Subcutaneous abdominal adipose tissue (tissue), 5 donors: ENCODE results near the gene AK1.

Experiments used
- H3K27ac ChIP-seq: one replicate; pipeline ENCODE4 v1.7.0; 2013; ENCODE audit warnings: low read depth, mild to moderate bottlenecking, inconsistent platforms, low read length, moderate library complexity
- H3K27me3 ChIP-seq, 5 donors: one replicate each; pipeline ENCODE4 v1.7.0; 2013; ENCODE audit warnings: low read length in 5 of 5, inconsistent platforms in 1 of 5; ENCODE audit not compliant: control insufficient read depth in 5 of 5, insufficient read depth in 4 of 5
- H3K36me3 ChIP-seq, 5 donors: one replicate each; pipeline ENCODE4 v1.7.0; 2013; ENCODE audit warnings: low read length in 5 of 5; ENCODE audit not compliant: control insufficient read depth in 5 of 5, insufficient read depth in 5 of 5
- H3K4me1 ChIP-seq, 5 donors: one replicate each; pipeline ENCODE4 v1.7.0; 2013; ENCODE audit warnings: low read length in 5 of 5, mild to moderate bottlenecking in 3 of 5, moderate library complexity in 1 of 5; ENCODE audit not compliant: control insufficient read depth in 5 of 5, insufficient read depth in 5 of 5
- H3K4me3 ChIP-seq, 5 donors: one replicate each; pipeline ENCODE4 v1.7.0; 2013; ENCODE audit warnings: low read length in 5 of 5, low read depth in 1 of 5
- H3K9ac ChIP-seq, 5 donors: one replicate each; pipeline ENCODE4 v1.7.0; 2013; ENCODE audit warnings: low read length in 5 of 5, mild to moderate bottlenecking in 4 of 5, moderate library complexity in 3 of 5
- H3K9me3 ChIP-seq, 5 donors: one replicate each; pipeline ENCODE4 v1.7.0; 2013; ENCODE audit warnings: low read length in 5 of 5; ENCODE audit not compliant: control insufficient read depth in 5 of 5
- donor health status: healthy.
- donor health status: healthy.
- donor health status: healthy.
- donor health status: healthy.
- donor health status: healthy.

The AK1 gene

GRCh38 chr9:127899128-127899943 lies 21.9 kb upstream of the AK1 start, which contains the start of gene ST6GALNAC6:
ST6GALNAC6 (minus strand) TSS chr9:127899603; CDS start chr9:127897981, 1,622 bp downstream.
- peaks cover 0 to 21% (median 20%) of the 10 kb centered on the region in 5 donors for H3K36me3 ChIP-seq
- H3K27me3 ChIP-seq: no peaks in the 10 kb centered on the region
- peak within 1 kb of the TSS; percentile 99 for H3K27ac ChIP-seq
- H3K9ac ChIP-seq: peak within 1 kb of the TSS; percentile 81 to 97 (median 91)
- H3K4me1 ChIP-seq: peaks cover 25 to 54% (median 51%) of the 10 kb centered on the region in 5 donors
- peaks cover 0 to 3% (median 0%) of the 10 kb centered on the region in 5 donors for H3K9me3 ChIP-seq
- H3K4me3 ChIP-seq: peak within 1 kb of the TSS; percentile 78 to 90 (median 88)

- peak overlapping the region; percentile 99 for H3K27ac ChIP-seq
- peaks cover 20 to 47% (median 43%) of the 10 kb centered on the region in 5 donors for H3K4me1 ChIP-seq
- peak overlapping the region; percentile 77 to 90 (median 83) for H3K4me3 ChIP-seq
Observed at GRCh38 chr9:127898433-127899127, 21.1 kb upstream of the AK1 start.

GRCh38 chr9:127897193-127897692 lies 19.8 kb upstream of the AK1 start:
- Histone ChIP-seq H3K27ac (peak overlapping the region; percentile 99), H3K4me1 (peaks cover 16 to 41% (median 38%) of the 10 kb centered on the region in 5 donors), H3K9ac (peak overlapping the region; percentile 63 to 97 (median 91)), H3K27me3 (no peaks in the 10 kb centered on the region), H3K4me3 (peak overlapping the region; percentile 48 to 90 (median 57)), H3K36me3 (peaks cover 5 to 42% (median 41%) of the 10 kb centered on the region in 5 donors), H3K9me3 (peaks cover 0 to 12% (median 10%) of the 10 kb centered on the region in 5 donors)

More at GRCh38 chr9:127898433-127899127, 21.1 kb upstream of the AK1 start:
- Histone ChIP-seq H3K9ac (peak overlapping the region; percentile 81 to 97 (median 91)), H3K27me3 (no peaks in the 10 kb centered on the region), H3K36me3 (peaks cover 2 to 29% (median 28%) of the 10 kb centered on the region in 5 donors), H3K9me3 (peaks cover 0 to 4% (median under 1%) of the 10 kb centered on the region in 5 donors)

GRCh38 chr9:127896395-127897192 lies 19.1 kb upstream of the AK1 start:
- Histone ChIP-seq H3K27ac (peak overlapping the region; percentile 99), H3K27me3 (no peaks in the 10 kb centered on the region), H3K36me3 (peaks cover 7 to 45% (median 44%) of the 10 kb centered on the region in 5 donors), H3K9ac (peak overlapping the region in 4 of 5 donors; percentile 41 to 72 (median 60)), H3K9me3 (peaks cover 0 to 12% (median 10%) of the 10 kb centered on the region in 5 donors), H3K4me3 (peak overlapping the region; percentile 46 to 72 (median 57)), H3K4me1 (peaks cover 16 to 41% (median 38%) of the 10 kb centered on the region in 5 donors)

- Histone ChIP-seq H3K27ac (peak overlapping the region; percentile 99), H3K4me1 (peaks cover 16 to 41% (median 38%) of the 10 kb centered on the region in 5 donors), H3K9me3 (peaks cover 0 to 12% (median 10%) of the 10 kb centered on the region in 5 donors), H3K9ac (peak overlapping the region in 2 of 5 donors; percentile 41 to 72), H3K4me3 (no peak overlapping the region), H3K27me3 (no peaks in the 10 kb centered on the region), H3K36me3 (peaks cover 7 to 50% (median 48%) of the 10 kb centered on the region in 5 donors)
Observed at GRCh38 chr9:127895811-127896210, 18.3 kb upstream of the AK1 start.

GRCh38 chr9:127893392-127893791 lies 15.9 kb upstream of the AK1 start:
- Histone ChIP-seq H3K4me3 (no peak overlapping the region), H3K27me3 (no peaks in the 10 kb centered on the region), H3K27ac (no peak overlapping the region), H3K9me3 (peaks cover 0 to 12% (median 10%) of the 10 kb centered on the region in 5 donors), H3K9ac (no peak overlapping the region), H3K36me3 (peaks cover 7 to 68% (median 60%) of the 10 kb centered on the region in 5 donors), H3K4me1 (peaks cover 11 to 27% (median 25%) of the 10 kb centered on the region in 5 donors)

- H3K27ac ChIP-seq: no peak overlapping the region
Observed at GRCh38 chr9:127892831-127893230, 15.4 kb upstream of the AK1 start.

GRCh38 chr9:127890053-127890452 lies 12.6 kb upstream of the AK1 start:
- Histone ChIP-seq H3K36me3 (peaks cover 7 to 83% (median 73%) of the 10 kb centered on the region in 5 donors), H3K4me3 (no peak overlapping the region), H3K27ac (no peak overlapping the region), H3K4me1 (peaks cover 0 to 8% (median 8%) of the 10 kb centered on the region in 5 donors), H3K9ac (no peak overlapping the region), H3K27me3 (no peaks in the 10 kb centered on the region), H3K9me3 (peaks cover 0 to 10% (median 10%) of the 10 kb centered on the region in 5 donors)

More at GRCh38 chr9:127892831-127893230, 15.4 kb upstream of the AK1 start:
- Histone ChIP-seq H3K4me1 (peaks cover 10 to 23% (median 22%) of the 10 kb centered on the region in 5 donors), H3K36me3 (peaks cover 7 to 71% (median 62%) of the 10 kb centered on the region in 5 donors), H3K9me3 (peaks cover 0 to 12% (median 10%) of the 10 kb centered on the region in 5 donors), H3K27me3 (no peaks in the 10 kb centered on the region), H3K4me3 (no peak overlapping the region), H3K9ac (no peak overlapping the region)

- Histone ChIP-seq H3K4me1 (peaks cover 3 to 24% (median 20%) of the 10 kb centered on the region in 5 donors), H3K9ac (no peak overlapping the region), H3K9me3 (peaks cover 0 to 2% (median 0%) of the 10 kb centered on the region in 5 donors), H3K4me3 (no peak overlapping the region), H3K27me3 (no peaks in the 10 kb centered on the region), H3K36me3 (peaks cover 5 to 67% (median 61%) of the 10 kb centered on the region in 5 donors), H3K27ac (no peak overlapping the region)
Observed at GRCh38 chr9:127887792-127888191, 10.3 kb upstream of the AK1 start.
